ENCODE data around the gene FLCN. TPM values are rescaled to one million over a fixed set of nuclear protein-coding genes. Genes with fewer than 3 reads are reported as not detected.
"Not testable (repeated sequence)": the region's sequence is repeated elsewhere in the genome, so short reads cannot be mapped to it uniquely, and the experiment has no call there.

Gene FLCN
- total and polyA plus RNA-seq, 10 of the 15 experiments (the other 5 are each of a cell fraction or from before 2014, with no cell fraction given) = 1.1 to 24.7 (median 10.4) TPM

DNA sequence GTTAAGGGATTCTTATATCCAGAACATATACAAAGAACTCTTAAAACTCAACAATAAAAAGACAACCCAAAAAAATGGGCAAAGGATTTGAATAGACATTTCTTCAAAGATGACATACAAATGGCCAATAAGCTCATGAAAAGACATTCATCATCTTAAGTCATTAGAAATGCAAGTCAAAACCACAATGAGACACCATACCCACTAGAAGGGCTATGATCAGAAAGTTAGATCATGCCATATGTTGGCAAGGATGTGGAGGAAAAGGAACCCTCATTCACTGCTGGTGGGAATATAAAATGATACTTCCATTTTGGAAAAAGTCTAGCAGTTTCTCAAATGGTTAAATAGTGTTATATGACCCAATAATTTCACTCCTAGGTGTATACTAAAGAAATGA is 40.2 kb downstream of the FLCN start (continued):
- TF ChIP-seq, protein P1, sequence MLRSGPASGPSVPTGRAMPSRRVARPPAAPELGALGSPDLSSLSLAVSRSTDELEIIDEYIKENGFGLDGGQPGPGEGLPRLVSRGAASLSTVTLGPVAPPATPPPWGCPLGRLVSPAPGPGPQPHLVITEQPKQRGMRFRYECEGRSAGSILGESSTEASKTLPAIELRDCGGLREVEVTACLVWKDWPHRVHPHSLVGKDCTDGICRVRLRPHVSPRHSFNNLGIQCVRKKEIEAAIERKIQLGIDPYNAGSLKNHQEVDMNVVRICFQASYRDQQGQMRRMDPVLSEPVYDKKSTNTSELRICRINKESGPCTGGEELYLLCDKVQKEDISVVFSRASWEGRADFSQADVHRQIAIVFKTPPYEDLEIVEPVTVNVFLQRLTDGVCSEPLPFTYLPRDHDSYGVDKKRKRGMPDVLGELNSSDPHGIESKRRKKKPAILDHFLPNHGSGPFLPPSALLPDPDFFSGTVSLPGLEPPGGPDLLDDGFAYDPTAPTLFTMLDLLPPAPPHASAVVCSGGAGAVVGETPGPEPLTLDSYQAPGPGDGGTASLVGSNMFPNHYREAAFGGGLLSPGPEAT (IDR thresholded peaks at IDR 0.05; ENCODE audit: low read depth) = no peak
- TF ChIP-seq IKZF1 (conservative IDR thresholded peaks at IDR 0.05) (no peak), ZNF274 (IDR thresholded peaks at IDR 0.05; ENCODE audit: insufficient read depth, insufficient read length) (no peak), RCOR1 (conservative IDR thresholded peaks at IDR 0.05; ENCODE audit: low read depth, low read length) (no peak), CHD4 (IDR thresholded peaks at IDR 0.05) (no peak)
- TF ChIP-seq, protein P2, sequence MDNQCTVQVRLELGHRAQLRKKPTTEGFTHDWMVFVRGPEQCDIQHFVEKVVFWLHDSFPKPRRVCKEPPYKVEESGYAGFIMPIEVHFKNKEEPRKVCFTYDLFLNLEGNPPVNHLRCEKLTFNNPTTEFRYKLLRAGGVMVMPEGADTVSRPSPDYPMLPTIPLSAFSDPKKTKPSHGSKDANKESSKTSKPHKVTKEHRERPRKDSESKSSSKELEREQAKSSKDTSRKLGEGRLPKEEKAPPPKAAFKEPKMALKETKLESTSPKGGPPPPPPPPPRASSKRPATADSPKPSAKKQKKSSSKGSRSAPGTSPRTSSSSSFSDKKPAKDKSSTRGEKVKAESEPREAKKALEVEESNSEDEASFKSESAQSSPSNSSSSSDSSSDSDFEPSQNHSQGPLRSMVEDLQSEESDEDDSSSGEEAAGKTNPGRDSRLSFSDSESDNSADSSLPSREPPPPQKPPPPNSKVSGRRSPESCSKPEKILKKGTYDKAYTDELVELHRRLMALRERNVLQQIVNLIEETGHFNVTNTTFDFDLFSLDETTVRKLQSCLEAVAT (IDR thresholded peaks at IDR 0.05) = no peak

DNA sequence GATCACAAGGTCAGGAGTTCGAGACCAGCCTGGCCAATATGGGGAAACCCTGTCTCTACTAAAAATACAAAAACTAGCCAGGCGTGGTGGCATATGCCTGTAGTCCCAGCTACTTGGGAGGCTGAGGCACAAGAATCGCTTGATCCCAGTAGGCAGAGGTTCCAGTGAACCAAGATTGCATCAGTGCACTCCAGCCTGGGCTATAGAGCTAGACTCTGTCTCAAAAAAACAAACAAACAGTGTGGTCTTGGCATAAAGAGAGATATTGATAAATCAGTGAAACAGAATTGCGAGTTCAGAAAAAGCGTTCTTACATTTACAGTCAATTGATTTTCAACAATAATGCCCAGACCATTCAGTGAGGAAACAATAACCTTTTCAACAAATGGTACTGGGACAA is 41.5 kb downstream of the FLCN start:
- BruUV-seq (replicated peaks) = not testable (repeated sequence)

More for the DNA sequence above, 41.5 kb downstream of the FLCN start:
- H3K36me3 ChIP-seq (ENCODE audit: control insufficient read depth in 2 of 2, insufficient read depth in 2 of 2, low read length in 1 of 2); FAIRE-seq; DNase-seq (ENCODE audit: low read depth, low spot score); ATAC-seq; H3K4me3 ChIP-seq; H3K79me2 ChIP-seq (ENCODE audit: control insufficient read depth, insufficient read depth, low read length); in situ Hi-C loops (cut with MboI); H4K20me1 ChIP-seq (ENCODE audit: control insufficient read depth, insufficient read depth); H3K9me3 ChIP-seq (replicated peaks; ENCODE audit: control insufficient read depth, insufficient read depth, low read length); H3K27me3 ChIP-seq (replicated peaks in 1 of 2; ENCODE audit: control insufficient read depth in 2 of 2, insufficient read depth in 2 of 2, low read length in 1 of 2); H3K9ac ChIP-seq (ENCODE audit: control insufficient read depth, insufficient read depth, low read length); H3K27ac ChIP-seq (ENCODE audit: control insufficient read depth, insufficient read depth); H3K4me2 ChIP-seq (ENCODE audit: control insufficient read depth, insufficient read depth); intact Hi-C loops (cut with micrococcal nuclease; ENCODE audit: unreplicated experiment); RAD21 ChIA-PET (ENCODE audit: unreplicated experiment); H2AFZ ChIP-seq (ENCODE audit: control insufficient read depth, low read depth, low read length): not testable (repeated sequence)
- SMC1A ChIA-PET (ENCODE audit: uncharacterized antibody, unreplicated experiment) = interaction anchor here (0.7 to 1.8 kb wide), 5 partner anchors 9 to 53 kb away, joined by 3 to 4 read pairs (median 4); no protein-coding TSS in a partner anchor
- POLR2A ChIA-PET = interaction anchor here (1.3 kb wide), 1 partner anchor 14 kb away, joined by 5 read pairs; no protein-coding TSS in a partner anchor
- WGBS (ENCODE audit: insufficient coverage, insufficient replicate concordance, low lambda C conversion rate, missing lambda C conversion rate) = 86% methylated on average over 5 of the region's 5 CpGs
- CTCF ChIA-PET = interaction anchor here (1.3 kb wide), 1 partner anchor 10 kb away, joined by 3 read pairs; the partner anchor contains the start of gene PLD6
- peaks cover 12% of the 10 kb centered on the region for H3K4me1 ChIP-seq (ENCODE audit: control insufficient read depth, insufficient read depth, low read length)
